NOMO-1 (cell line): ENCODE results near the gene ASCC3.
"Not testable (repeated sequence)": the region's sequence is repeated elsewhere in the genome, so short reads cannot be mapped to it uniquely, and the experiment has no call there.

Source experiments
- DNase-seq, 2 experiments: peaks; one replicate each; lab custom pipeline; 2025; ENCODE audit not compliant: unreplicated experiment in 2 of 2; lab: John Stamatoyannopoulos, UW

Gene ASCC3

DNA sequence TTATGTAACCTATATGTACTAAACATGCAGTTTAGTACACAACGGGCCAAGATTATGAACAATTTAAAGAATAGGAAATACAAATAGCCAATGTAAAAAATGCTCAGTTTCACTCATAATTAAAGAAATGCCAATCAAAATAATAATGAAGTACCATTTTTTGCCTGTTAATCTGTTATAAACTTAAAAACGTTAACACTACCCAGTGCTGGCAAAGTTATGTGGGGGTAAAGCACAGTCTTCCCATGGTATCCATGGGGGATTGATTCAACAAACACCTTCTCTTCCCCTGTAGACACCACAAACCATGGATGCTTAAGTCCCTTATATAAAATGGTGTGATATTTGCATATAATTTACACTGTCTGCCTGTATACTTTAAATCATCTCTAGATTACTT, 211.1 kb downstream of the ASCC3 start:
- no peak for DNase-seq

DNA sequence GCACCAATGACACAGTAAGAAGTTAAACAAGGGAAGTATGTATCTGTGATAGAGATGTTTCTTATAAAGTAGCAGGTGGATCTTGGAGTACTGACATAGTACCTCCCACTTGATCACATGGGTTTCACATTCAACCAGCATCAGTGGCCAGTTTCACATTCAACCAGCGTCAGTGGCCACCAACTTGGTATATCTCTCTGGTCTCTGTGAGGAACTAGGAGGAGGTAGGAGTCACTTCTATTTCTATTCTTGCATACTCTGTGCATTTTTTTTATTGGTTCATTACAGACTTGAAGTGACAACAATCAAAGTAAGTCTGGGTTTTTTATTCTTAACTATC, 216.1 kb downstream of the ASCC3 start:
- DNase-seq: no peak

DNA sequence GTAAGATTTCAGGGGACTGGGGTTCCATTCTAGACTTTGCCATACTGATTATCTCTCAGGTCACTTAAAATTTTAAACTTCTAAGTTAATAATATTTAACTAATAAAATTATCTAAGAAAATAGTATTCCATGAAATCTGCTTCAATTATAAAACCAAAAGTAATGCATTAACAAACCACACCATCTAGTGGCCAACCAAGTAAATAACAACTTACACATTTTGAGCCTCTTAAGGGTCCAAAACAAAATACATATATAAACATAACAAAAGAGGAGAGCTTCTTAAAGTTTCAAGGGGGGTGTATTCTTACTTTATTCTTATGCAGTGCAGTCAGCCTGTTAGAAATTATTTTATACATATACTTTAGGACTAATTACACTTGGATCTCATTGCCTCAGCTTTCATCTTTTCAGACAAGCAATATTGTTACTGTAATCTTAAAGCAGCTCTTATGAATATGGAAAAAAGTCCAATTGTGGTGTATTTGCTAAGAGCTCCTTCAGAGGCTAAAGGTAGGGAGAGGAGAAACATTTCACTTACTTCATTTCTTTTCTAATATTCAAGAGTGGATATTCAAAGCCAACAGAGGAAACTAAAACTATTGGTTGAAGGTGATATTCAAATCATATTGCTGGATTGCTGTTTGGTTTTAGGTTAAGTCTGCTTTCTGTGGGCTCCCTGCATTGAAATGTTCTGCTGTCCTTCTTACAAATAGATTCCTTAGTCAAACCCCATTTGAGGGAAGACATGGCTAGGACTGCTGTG, 216.7 kb downstream of the ASCC3 start:
- peak in 1 of 2 experiments; percentile 12 for DNase-seq

DNA sequence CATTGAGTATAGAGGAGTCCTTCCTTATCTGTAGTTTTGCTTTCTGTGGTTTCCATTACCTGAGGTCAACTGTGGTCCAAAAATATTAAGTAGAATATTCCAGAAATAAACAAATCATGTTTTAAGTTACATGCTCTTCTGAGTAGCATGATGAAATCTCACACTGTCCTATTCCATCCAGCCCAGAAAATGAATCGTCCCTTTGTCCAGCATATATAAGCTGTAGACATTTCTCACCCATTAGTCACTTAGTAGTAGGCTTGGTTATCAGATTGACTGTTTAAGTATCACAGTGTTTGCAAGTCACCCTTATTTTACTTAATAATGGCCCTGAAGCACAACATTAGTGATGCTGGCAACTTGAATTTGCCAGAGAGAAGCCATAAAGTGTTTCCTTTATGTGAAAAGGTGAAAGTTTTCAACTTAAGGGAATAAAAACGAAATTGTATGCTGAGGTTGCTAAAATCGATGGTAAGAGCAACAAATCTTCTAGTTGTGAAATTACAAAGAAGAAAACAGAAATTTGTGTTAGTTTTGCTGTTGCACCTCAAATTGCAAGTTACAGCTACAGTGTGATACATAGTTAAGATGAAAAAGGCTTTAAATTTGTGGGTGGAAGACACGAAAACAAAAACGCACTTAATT, 217.8 kb downstream of the ASCC3 start:
- no peak for DNase-seq

DNA sequence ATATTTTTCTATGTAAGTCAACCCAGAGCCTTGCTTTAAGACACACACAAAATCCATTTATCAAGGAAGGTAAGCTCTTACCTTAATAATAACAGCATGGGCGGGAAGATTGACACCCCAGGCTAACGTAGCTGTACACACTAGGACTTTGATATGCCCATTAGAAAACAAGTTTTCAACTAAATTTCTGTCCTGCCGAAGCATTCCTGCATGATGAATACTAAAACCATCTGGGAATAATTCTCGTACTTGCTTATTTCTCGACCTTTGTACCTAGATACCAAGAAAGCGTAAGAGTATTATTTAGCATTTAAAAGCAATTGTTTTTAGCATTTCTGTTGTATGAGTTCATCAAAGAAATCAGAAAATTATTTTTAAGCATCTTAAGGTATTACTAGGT, 218.9 kb downstream of the ASCC3 start:
- DNase-seq: no peak

DNA sequence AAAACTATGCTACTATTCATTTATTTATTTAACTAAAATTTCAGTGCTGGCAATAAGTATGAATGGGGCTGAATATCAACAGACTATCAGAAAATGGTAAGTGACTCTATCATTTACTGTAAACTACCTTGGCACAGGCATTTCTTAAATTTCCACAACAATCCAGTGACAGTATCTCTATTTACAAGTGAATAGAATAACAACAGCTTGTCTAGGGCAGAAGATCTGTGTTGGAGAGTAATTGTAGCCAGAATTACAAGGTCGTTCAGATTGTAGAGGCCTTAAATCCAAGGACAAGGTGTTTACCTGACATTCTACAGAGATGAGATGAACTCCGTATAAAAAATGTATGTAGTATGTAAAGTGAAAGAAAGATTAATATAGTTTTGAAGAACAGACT, 222.6 kb downstream of the ASCC3 start:
- no peak for DNase-seq

DNA sequence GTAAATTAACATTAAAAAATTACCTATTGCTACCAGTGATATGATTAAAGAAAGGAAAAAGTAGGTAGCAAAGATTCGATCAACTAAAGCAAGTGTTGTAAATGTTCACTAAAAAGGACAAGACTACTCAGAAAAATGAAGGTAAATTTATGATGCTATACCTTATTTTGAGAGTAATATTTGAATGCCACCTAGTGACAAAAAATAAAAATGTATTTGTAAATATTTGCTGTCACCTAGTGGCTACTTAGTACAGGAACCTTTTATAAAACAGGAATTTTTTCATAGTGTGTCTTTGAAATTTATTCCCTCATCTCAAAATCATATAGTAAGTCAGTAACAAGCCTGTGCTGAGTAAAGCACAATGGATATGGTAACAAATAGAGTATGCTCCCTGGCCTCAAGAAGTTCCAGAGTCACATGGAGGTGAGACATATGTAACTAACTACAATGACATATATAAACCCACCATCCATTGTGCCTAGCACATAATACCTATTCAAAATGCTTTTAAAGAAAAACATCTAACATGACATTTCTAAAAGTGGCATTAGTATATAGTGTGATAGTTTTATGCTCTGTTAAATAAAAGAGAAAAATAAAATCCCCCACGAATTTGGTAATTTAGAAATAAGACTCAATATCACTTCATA, 223.3 kb downstream of the ASCC3 start:
- DNase-seq: peak in 1 of 2 experiments; percentile 38

DNA sequence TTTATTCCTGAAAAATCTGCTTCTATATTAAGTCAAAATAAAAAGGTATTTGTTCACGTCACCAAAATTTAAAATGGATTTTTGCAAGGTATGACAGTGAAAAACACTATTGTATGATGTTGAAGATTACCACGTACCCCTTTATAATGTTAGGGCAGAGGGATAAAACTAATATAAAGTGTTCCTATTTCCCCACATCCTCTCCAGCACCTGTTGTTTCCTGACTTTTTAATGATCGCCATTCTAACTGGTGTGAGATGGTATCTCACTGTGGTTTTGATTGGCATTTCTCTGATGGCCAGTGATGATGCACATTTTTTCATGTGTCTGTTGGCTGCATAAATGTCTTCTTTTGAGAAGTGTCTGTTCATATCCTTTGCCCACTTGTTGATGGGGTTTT, 240.0 kb downstream of the ASCC3 start:
- DNase-seq: not testable (repeated sequence)

DNA sequence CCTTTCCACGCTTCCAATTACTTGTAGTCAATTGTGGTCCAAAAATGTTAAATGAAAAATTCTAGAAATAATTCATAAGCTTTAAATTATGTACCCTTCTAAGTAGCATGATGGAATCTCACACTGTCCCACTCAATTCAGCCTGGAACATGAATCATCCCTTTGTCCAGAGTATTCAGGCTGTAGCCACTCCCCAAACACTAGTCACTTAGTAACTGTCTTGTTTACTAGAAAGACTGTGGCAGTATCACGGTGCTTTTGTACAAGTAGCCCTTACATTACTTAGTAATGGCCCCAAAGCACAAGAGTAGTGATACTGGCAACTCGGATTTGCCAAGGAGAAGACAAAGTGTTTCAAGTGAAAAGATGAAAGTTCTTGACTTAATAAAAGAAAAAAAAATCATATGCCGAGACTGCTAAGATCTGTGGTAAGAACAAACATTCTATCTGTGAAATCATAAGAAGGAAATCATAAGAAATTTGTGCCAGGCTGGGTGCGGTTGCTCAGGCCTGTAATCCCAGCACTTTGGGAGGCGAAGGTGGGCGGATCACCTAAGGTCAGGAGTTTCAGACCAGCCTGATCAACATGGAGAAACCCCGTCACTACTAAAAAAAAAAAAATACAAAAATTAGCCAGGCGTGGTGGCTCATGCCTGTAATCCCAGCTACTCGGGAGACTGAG, 247.9 kb downstream of the ASCC3 start:
- DNase-seq: no peak

DNA sequence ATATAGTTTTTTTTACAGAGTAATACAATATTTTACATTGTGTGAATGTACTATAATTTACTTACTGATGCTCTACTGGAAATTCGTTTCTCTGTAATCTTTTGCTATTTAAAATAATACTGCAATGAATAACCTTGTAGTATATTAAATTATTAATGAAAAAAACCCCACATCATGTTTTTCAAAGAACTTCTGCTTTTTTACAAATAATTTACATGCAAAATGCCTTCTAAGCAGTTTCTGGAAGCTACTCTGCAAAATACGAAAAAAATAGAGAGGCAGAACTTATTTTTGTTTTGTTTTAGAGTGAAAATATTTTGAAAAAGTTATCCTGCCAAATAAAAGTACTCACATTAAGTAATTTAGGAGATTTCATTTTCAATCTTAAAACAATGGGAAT, 250.6 kb downstream of the ASCC3 start:
- no peak for DNase-seq

DNA sequence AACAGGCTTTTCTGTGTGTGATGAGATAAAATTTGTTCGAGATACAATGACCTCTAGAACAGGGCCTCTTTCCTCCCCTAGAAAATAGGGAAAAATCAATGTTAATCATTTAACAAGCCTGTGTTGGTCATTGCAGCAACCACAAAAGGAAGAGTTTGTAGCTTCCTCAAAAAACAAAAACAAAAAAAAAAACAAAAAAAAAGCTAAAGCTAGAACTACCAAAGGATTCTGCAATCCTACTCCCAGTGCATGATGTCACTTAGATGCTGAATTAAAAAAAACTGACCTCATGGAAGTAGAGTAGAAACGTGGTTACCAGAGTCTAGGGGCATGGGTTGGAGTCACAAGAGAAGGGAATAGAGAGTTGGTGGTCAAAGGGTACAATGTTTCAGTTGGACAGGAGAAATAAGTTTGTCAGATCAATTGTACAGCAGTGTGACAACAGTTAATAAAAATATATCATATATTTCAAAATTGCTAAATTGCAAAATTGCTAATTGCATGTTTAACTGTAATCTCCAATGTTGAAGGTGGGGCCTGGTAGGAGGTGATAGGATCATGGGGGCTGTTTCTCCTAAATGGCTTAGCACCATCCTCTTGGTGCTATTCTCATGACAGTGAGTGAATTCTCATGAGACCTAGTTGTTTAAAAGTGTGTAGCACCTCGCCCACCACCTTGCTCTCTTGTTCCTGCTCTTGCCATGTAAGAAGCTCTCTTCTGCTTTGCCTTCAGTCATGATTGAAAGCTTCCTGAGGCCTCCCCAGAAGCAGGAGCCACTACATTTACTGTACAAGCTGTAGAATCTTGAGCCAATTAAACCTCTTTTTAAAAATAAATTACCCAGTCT, 253.0 kb downstream of the ASCC3 start:
- DNase-seq: no peak

DNA sequence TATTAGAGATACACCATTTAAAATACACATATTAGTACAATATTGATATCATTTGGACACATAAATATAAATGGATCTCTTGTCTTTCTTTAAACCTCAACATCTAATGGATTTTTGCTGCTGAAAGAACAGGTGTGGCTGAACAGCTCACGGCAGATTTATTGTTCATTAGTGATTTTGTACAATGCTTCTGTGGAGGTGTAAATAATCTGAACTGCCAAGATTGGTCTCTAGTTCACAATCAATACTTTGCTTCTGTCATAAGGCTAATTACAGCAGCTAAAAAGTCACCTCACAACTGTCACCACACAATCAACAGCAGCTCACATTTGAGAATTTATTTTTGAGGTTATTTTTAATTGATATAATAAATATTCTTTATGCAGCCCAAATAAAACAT, 254.4 kb downstream of the ASCC3 start:
- no peak for DNase-seq

DNA sequence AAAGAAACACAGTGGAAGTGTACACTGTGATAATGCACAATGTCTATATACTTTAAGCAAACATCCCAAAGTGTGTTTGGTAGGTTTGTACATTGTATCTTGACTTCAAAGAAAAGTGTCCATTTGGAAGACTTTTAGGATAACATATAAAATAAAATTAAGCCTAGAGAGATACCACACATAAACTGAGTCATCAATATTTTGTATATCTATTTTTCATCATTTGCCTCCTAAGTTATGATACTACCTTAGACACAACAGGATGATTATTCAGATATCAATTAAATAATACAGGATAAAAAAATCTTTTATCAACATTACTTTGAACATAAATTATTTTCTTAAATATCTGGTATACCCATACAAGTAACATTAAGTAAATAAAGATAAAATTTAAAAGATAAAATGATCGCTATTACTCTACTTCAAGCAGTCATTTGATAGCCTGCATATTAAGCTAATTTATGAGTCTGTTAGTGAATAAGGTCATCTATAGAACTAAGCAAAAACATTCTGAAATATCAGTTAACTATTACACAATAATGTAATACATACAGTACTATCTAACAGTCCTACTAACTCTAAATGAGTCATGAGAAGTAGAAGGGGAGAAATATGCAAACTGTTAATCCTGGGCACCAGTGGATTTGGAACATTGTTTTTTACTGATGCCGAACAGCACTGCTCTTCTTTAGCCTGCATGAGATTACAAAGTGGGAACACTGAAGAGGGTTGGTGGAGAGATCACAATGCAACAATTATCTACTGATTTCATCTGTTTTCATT, 258.0 kb downstream of the ASCC3 start:
- peak in 1 of 2 experiments; percentile 2 for DNase-seq

DNA sequence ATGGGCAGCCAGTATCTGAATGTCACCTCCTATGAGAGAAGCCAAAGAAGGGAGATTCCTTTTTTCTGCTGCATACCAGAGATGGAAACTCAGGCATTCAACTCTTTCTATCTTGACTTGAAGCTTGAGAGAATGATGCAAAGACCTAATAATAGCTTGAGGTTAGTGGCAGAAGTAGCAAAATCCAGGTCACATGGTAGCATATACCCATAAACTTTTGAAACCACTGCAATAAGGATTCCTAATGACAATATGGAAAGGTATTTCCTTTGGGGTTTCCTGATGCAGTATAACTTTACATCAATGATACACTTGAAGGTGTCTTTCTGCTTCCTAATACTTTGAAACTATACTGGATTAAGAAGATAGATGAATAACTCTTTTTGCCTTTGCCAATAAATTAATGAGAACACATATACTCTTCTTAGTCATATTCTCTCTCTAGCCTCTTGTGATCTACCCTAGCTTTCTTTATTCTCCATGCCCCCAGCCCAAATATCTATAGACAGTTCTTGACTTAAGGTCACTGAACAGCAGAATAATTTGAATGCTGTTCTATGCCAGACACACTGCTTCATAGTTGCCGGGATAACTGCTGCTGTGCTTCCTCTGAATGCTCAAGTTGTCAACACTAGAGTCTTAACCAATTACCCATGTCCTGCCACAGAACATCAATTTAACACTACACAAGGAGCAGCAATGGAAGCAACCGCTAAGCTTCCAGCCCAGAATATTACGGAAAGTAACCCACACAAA, 260.9 kb downstream of the ASCC3 start:
- DNase-seq: no peak

DNA sequence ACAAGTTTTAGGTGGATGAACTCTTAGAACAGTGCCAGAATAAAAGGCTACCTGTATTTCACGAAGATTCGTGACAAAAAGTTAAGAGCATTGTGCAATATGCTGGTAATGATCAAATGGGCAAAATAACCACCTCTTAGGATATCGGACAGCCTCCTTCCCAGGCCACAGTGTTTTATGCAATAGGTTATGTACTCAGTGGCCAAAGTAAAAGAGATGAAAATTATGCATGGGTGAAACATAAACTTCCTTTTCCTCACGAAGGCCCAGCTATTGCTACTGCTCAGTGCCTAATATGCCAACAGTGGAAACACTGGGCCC, 262.8 kb downstream of the ASCC3 start:
- DNase-seq: no peak

DNA sequence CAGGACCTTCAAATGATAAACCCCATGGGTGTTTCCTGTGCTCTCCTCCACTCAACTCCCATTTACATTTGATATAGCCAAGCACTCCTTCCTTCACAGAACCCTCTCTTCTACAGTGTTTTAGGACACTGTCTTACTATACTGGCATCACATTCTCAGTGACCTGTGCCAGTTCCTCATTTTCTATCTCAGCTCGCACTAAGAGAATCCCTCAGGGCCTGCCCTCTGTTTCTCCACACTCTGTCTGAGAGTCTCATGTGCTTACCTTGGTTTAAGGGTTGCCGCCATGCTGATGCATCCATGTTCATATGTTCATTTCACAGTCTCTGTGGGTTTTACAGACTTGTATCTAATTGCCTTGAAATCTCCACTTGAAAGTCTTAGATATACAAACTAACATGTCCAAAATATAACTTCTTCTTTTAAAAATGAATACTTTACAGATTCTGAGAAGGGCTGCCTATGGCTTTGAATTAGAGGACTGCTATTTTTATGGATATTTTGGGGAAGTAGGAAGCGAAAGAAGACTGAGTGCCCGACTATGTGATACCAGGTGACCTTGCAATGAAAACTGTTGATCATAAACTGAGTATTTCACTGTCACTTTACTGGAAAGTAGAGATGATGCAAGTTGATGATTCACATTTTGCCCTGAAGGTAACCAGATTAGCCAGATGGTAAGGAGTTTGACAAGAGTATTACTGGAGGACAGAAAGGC, 263.3 kb downstream of the ASCC3 start:
- DNase-seq: peak; percentile 58 to 85

DNA sequence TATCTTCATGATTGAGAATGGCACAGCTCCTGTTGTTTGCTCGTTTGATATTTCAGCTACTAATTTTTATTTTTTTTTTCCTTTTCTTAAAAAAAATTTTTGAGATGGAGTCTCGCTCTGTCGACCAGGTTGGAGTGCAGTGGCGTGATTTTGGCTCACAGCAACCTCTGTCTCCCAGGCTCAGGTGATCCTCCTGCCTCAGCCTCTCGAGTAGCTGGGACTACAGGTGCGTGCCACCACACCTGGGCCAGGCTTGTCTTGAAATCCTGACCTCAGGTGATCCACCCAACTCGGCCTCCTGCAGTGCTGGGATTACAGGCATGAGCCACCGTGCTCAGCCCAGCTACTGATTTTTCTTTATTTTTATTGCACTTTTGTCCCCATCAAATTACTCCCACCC, 266.2 kb downstream of the ASCC3 start:
- no peak for DNase-seq

DNA sequence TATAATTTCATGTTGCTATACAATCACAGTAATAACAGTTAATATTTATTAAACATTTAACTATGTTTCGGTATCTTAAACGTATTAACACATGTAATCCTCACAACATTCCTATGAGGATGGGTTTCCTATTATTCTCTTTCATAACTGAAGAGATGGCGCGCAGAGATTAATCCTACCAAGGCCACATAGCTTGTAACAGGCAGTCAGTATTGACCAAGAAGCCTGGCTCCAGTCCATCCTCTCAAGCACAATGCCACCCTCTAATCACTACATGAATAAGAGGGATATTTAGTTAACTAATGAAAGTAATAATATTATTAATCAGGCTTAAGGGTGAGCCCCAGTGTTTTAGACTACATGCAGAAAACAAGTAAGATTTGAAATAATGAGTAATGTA, 266.7 kb downstream of the ASCC3 start:
- DNase-seq: no peak

DNA sequence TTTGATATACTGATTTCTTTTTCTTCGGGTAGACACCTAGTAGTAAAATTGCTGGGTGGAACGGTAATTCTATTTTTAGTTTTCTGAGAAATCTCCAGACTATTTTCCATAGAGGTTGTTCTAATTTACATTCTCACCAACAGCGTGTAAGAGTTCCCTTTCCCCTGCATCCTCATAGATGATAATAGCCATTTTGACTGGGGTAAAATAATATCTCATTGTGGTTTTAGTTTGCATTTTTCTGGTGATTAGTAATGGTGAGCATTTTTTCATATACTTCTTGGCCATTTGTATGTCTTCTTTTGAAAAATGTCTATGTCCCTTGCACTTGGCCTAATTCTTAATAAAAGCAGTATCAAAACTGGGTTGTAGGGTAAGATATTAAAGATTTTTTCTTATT, 267.5 kb downstream of the ASCC3 start:
- DNase-seq: no peak
